Left forelimb (tissue), 1 donor: ENCODE data around the gene WDR26.
A peak's percentile ranks its signal among the peaks of the same experiment; 100 is the strongest.
"Not testable (repeated sequence)": the region's sequence is repeated elsewhere in the genome, so short reads cannot be mapped to it uniquely, and the experiment has no call there.

ENCODE experiments used
- DNase-seq: peaks from one replicate; pipeline ENCODE4 v3.0.0-alpha.2; 2018; ENCODE audit warnings: low spot score

The WDR26 gene

GRCh38 chr1:224434691-224435317 is at the start of gene WDR26:
TSS of gene WDR26 (minus strand) at chr1:224434797.
- peak; percentile 90 for DNase-seq

GRCh38 chr1:224483206-224483605 is 48.6 kb upstream of the WDR26 start:
- DNase-seq: not testable (repeated sequence)

GRCh38 chr1:224482619-224483018 is 48.0 kb upstream of the WDR26 start:
- DNase-seq: no peak

GRCh38 chr1:224481601-224482000 is 47.0 kb upstream of the WDR26 start:
- DNase-seq: no peak

- not testable (repeated sequence) for DNase-seq
Observed at GRCh38 chr1:224480888-224481459, 46.4 kb upstream of the WDR26 start.

- not testable (repeated sequence) for DNase-seq
Observed at GRCh38 chr1:224480200-224480599, 45.6 kb upstream of the WDR26 start.

- DNase-seq: no peak
Observed at GRCh38 chr1:224472806-224473205, 38.2 kb upstream of the WDR26 start.

- DNase-seq: no peak
Observed at GRCh38 chr1:224466154-224466553, 31.6 kb upstream of the WDR26 start.

- DNase-seq: no peak
Observed at GRCh38 chr1:224459966-224460365, 25.4 kb upstream of the WDR26 start.

GRCh38 chr1:224458996-224459395 is 24.4 kb upstream of the WDR26 start:
- DNase-seq: no peak

GRCh38 chr1:224458296-224458695 is 23.7 kb upstream of the WDR26 start:
- DNase-seq: no peak

GRCh38 chr1:224457782-224458144 is 23.2 kb upstream of the WDR26 start:
- no peak for DNase-seq

GRCh38 chr1:224456637-224456953 is 22.0 kb upstream of the WDR26 start:
- DNase-seq: no peak

- no peak for DNase-seq
Observed at GRCh38 chr1:224454402-224455055, 19.9 kb upstream of the WDR26 start.

GRCh38 chr1:224450561-224451350 is 16.2 kb upstream of the WDR26 start:
- no peak for DNase-seq

GRCh38 chr1:224450159-224450558 is 15.6 kb upstream of the WDR26 start:
- DNase-seq: no peak

GRCh38 chr1:224448453-224449017 is 13.9 kb upstream of the WDR26 start:
- DNase-seq: no peak

- no peak for DNase-seq
Observed at GRCh38 chr1:224447971-224448370, 13.4 kb upstream of the WDR26 start.

- DNase-seq: no peak
Observed at GRCh38 chr1:224447251-224447650, 12.7 kb upstream of the WDR26 start.

GRCh38 chr1:224438989-224439388 is 4.4 kb upstream of the WDR26 start:
- no peak for DNase-seq

- no peak for DNase-seq
Observed at GRCh38 chr1:224435999-224436398, 1.4 kb upstream of the WDR26 start.

GRCh38 chr1:224435318-224435763 is 744 bp upstream of the WDR26 start:
- no peak for DNase-seq
